ENCODE results near the gene WTAP.
"Not testable (repeated sequence)": the region's sequence is repeated elsewhere in the genome, so short reads cannot be mapped to it uniquely, and the experiment has no call there.

WTAP gene

DNA sequence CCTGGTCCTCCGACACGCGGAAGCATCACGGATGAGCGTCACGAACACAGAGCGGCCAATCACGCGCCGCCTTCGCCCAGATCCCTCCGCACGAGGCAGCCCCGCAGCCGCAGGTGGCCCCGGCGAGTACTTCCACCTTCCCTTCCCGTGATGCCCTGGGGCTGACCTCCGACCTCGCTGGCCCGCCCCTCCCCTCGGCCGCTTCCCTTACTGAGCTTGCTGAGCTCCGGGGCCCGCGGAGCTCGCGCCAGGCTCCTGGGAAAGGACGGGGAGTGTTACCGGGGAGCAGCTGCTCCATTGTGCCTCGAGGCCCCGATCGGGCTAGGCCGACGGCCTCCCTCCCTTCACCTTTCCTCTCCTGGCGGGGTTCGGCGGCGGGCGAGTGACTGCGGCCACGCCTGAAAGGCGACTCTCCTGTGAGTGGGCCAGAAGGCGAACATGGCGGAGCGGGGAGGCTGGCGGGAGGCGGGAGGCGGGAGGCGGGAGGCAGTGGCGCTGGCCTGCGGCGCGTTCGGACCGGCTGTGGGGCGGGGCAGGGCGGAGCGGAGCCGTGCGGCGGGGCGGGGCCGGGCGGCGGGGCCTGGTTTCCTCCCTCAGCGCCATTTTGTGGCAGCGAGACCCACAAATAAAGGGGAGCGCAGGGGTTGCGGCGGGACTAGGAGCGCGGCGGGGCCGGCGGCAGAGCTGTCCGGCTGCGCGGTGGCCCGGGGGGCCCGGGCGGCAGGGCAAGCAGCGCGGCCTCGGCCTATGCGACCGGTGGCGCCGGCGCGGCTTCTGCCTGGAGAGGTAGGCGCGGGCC is at the start of gene WTAP:
Gene WTAP, plus strand, starts transcription at position 589 of the 799 bp plus-strand sequence. CDS start 8,760 bp downstream, outside the sequence.
- peak; percentile 97 for DNase-seq

DNA sequence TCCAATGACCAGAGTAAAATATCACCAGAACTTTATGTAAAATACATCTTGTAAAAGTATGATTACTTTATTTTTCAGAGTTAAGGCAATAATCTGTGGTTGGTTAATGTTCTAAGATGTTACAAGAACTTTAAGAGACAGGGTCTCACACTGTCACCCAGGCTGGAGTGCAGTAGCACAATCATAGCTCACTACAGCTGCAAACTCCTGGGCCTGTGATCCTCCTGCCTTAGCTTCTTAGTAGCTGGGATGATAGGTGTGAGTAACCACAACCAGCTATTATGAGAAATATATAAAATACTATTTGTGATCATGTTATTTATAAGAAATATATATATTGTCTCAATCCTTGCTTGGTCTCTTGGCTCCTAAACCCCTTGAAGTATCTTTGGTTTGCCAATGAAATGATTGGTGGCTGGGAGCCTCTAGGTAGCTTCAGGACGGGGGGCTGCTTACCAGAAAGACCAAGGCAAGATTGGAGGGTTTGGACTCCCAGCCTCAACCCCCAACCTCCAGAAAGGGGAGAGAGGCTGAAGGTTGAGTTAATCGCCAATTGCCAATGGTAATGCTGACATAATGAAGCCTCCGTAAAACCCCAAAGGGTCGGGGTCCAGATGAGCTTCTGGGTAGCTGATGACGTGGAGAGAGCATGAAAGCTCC is 49.7 kb upstream of the WTAP start:
- DNase-seq: no peak

DNA sequence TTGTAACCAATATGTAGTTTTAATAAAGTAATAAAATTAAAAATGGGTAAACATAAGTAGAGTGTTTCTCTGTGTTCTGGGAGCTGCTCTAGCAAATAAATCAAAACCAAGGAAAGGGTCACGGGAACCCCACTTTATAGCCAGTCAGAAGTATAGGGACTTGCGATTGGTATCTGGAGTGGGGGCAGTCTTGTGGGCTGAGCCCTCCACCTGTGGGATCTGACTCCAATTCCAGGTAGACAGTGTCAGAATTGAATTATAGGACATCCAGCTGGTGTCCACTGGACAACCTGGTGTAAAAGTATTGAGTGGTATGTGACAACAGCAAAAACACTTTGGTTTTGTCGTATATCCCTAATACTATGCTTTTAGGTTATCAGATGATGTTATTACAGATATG is 48.7 kb upstream of the WTAP start:
- no peak for DNase-seq

DNA sequence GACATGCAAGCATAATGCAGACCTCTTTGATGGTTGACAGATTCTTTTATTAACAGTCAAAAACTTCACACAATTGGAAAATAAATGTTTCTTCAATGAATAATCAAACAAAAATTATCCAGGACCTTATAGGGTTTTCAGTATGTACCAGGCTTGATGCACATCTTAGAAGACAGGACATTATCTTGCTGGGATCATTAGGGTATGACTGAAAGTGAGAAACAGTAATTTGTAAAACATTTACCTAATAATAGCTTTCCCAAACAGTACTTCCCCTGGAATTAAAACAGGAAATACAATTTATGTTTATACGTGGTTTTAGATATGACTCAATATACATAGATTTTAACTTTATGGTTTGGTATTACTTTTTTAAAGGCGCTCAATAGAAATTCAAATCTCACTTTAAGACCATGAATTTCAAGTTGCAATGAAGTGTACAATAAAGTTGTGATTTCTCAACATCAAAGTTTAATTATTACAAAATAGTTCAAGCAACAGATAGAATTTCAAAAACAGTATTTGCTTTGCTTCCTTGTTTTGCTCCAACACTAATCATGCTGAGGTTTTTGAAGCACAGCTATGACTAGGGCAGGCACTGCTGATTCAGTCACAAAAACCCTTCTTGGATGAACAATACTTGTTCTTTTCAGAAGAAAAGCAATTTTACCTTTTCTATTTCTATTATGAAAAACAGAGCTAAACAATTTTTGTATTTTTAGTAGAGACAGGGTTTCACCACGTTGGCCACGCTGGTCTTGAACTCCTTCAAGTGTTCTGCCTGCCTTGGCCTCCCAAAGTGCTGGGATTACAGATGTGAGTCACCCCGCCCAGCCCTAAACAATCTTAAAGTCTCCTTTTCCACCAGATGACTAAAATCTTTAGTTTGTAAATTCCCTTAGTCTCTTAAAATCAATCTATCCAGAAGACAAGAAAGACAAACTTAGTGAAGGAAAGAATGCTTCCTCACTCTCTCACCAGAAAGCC is 47.9 kb upstream of the WTAP start:
- DNase-seq: peak; percentile 55

DNA sequence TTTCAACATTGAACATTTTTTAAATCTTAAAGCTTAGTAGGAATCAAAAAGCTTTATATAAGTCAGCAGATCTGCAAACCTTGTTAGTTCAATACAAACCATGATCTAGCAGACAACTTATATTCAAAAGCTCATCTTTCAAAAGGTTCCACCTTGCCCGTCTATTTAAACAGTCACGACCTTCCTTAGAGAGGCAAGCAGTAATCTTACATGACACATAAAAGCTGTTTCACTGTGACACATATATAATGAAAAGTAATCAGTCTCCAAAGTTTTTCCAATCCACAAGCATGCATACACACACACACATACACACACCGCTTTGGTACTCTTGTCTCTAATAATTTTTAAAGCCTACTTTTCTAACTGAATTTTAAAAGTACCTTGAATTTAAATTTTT is 47.2 kb upstream of the WTAP start:
- DNase-seq: no peak

DNA sequence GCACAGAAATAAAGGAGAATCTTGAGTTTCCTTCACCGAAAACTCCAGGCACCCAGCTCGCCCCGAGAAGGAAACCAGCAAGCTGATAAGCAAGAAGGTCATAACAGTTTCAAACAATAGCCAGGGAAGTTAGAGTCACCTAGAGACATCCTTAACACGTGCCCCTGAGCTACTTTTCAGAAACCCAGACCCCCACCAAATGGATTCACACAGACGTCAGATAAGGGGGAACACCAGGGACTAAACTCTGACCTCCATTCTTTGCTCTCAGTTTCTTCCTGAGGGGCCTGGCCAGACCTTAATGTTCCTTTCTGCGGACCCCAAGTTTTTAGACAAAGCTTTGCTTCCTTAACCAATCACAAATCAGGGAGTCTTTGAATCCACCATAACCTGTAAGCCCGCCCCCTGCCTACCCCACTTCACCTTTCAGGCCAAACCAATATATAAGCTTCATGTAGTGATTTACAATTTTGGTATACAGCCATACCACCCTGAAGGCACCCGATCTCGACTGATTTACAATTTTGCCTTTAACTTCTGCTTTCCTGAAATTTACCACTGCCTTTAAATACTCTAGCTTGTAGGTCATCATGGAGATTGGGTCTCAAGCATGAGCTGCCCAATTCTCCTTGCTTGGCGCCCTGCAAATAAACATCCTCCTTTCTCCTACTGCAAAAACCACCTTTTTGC is 46.0 kb upstream of the WTAP start:
- no peak for DNase-seq

DNA sequence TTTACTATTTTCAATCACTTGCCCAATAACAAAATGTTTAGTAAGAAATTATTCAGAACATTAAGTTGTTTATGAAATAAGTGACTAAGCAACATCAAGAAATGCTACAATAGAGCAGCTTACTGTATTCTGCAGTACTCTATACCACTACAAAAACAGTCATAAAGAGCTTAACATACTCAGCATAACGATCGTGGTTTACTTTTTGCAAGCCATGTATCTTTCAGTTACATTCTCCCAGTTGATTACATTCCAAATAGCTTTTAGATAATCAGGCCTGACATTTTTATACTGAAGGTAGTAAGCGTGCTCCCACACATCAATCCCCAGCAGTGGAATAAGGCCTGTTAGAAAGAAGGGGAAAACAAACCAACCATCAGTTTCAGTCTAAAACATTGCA is 45.0 kb upstream of the WTAP start:
- no peak for DNase-seq

DNA sequence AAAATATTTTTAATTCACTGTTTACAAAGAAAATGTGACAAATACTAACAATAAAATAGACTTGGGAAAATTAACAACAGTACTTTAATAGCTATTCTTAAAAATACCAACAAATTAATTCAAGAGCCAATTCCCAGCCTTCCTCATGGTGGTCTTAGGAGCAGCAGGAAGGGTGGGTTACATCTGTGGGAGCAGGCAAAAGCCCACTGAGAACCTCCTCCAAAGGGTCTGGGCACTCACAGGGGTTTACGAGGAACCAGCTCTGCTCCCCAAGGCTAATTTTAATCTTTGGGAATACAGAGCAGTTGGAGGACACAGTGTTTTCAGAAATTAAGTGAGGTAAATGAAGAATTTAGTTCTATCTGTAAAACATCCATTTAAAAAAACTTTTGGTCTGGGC is 44.5 kb upstream of the WTAP start:
- DNase-seq: no peak

DNA sequence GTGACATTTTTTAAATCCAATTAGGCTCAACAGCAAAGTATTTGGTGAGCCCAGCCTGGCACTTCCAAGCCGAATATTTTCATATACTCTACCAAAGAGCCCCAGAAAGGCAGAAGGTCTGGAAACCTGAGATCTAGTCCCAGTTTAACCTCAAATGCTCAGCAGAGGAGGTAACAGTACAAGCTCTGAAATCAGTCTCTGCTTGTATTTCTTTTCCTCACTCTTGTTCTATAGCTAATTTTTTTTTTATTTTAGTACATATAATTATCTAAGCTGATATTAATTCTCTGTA is 43.3 kb upstream of the WTAP start:
- no peak for DNase-seq

DNA sequence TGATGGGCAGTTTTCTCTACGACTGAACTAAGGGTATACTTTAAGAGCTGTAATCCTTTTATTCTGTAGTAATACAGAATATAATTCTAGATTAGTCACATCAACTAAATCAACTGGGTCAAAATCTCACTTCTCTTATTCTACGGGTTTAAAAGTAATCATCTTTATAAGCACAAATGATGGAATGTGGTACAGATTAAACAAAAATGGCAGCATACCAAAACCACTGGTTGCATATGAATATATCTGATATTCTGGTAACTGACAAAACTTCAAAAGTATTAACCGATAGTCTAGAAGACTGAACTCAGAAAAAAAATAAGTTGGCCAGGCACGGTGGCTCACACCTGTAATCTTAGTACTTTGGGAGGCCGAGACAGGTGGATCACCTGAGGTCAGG is 41.3 kb upstream of the WTAP start:
- DNase-seq: no peak

DNA sequence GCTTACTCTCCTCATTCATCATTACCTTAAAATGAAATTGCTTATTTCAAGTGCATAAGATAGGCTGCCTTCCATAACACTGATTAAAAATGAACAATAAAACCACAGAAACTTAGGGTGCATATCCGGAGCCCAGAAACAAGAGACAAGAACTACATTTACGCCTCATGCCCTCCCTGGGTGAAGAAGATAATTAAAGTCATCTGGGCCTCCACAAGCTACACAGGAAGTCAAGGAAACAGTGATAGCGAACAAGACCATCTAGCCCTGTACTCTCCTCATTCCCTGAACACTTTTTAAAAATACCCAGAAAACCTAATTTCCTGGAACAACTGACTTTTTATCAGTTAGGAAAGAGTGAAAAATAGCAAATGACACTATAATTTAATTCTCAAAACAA is 40.6 kb upstream of the WTAP start:
- no peak for DNase-seq

DNA sequence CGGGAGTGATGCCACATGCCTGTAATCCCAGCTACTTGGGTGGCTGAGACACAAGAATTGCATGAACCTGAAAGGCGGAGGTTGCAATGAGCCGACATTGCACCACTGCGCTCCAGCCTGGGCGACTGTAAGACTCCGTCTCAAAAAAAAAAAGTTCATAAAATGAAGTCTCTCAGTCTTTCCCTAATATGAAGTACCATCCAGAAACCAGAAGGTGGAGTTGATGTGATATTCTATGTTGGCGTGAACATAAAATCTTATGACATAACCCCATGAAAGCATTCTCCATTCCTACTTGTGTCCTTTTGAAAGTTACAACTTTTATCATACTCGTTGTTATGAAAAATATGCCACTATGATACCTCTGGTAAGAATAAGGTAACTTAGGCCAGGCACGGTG is 40.0 kb upstream of the WTAP start:
- DNase-seq: no peak

DNA sequence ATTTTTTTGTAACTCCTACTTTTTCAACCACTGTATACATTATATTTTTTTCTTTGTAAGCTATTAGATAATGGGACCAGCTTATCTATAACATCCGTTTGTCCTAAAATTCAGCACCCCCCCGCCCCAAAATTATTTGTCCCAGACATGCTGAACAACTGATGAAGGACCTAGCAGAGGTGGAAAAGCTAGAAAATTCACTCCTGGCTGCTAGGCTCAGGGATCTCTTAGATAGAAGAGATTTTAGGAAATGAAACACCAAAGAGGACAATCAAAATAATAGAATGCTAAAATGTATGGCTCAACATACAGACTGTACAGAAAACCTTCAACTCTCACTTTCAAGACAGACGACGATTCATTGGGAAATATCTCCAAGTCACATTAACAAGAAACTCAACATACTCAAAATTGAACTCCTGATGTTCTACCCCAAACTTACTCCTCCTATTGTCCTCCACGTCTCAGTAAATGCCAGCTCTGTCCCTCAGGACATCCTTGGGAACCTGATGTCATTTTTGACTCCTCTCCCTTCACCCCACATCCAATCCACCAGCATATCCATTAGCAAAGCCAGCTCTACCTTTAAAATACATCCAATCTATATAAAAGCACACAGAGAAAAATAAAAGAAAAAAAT is 38.9 kb upstream of the WTAP start:
- no peak for DNase-seq

DNA sequence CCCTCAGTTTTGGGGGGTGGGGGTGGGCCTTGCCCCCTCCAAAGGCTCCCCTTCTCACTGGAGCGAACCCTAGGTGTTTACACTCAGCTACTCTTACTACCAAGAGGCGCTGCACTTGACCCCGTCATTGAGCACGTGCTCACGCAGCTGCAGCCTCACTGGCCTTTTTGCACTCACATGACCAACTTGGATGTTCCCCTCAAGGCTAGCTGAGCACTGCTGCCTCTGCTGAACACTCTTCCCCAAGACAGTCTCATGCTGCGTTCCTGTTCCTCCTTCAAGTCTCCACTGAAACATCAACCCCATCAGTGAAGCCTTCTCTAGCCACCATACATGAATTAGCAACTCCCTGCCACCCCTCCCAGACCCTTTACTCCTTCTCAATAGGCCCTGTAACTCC is 38.3 kb upstream of the WTAP start:
- no peak for DNase-seq

DNA sequence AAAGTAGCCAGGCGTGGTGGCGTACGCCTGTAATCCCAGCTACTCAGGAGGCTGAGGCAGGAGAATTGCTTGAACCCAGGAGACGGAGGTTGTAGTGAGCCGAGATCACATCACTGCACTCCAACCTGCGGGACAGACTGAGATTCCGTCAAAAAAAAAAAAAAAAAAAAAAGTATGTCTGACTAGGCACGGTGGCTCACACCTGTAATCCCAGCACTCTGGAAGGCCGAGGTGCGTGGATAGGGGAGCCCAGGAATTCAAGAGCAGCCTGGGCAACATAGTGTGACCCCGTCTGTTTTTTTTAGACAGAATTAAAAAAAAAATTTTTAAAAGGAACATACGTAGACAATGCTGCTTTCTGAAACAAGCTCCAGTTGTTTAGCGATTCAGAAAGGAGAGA is 37.2 kb upstream of the WTAP start:
- not testable (repeated sequence) for DNase-seq

DNA sequence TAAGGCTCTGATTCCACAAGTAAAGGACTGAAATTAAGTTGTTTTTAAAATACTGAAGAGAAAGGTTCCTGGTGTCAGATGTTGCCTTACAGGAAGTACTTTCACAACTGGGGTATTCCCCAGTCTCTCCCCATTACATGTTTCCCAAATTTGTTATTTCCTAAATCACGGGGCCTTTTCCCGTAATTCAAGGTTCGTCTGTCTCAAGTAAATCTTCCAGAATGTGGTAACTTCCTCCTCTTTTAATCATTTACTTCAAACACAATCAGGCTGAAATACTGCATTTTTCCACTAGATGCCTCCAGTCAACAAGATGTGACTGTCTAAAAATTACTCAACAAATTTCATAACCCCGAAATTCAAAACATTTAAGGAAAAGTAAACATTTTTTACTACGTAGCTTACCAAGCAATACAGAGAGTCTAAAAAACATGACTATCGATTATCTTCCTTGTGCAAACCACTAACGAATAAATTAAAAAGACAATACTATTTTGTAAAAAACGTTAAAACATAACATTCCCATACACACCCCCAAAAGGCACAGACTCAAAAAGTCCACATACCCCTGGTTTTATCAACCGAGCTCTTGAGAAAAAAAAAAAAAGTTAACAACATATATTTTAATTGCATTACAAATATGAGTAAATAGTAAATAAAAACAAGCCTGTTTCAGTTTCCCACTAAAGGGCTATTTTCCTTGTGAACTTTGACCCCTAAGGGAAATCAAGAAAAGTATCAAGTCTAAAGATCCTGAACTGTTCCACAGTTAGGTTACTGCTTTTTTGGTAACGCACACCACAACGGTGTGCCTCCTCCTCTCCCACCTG is 36.0 kb upstream of the WTAP start:
- peak; percentile 79 for DNase-seq

DNA sequence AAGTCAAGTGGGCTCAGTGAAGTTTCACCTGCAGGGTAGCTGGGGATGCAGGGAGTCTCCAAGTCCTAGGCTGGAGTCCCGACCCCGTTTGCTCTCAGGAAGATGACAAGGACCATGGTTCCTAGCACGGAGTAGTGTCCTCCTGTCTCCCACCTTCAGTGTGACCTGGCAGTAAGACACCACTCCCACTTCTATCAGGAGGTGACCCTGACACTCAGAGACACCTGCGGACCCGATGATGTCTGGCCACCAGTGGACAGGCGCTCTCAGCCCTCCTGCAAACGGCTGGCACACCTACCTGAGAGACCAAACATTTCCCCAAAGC is 35.4 kb upstream of the WTAP start:
- DNase-seq: no peak

DNA sequence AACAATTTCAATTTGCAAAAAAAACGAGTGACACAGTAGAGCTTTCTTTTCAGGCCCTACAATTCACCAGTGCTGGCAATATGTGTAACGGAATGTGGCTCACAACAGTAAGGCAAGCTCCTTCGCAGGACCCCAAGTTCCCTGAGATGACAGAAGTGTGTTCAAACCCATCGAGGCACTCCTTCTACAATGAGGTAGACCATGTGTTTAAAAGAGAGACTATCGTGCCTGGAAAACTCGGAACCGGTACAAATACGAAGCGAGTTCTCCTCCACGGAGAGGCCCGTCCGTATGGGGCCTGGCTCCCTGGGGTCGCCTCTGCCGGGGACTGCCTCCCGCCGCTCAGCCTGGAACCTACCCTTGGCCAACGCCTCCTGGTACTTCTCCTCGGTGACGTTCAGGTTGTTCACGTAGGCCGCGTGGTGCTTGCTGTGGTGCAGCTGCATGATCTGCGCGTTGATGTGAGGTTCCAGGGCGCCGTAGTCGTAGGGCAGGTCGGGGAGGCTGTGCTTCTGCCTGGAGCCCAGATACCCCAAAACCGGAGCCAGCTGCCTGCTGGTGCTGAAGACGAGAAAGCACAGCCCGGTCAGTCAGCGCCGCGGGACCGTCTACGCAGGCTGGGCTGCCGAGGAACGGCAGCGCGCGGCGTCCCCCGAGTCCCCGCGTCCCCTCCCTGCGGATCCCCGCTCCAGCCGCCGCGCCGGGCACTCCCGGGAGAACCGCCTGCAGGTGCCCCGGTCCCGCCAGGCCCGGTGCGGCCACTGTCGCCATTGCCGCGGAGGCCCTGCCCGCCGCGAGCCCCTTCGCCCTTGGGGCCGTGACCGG is 34.8 kb upstream of the WTAP start:
- no peak for DNase-seq

DNA sequence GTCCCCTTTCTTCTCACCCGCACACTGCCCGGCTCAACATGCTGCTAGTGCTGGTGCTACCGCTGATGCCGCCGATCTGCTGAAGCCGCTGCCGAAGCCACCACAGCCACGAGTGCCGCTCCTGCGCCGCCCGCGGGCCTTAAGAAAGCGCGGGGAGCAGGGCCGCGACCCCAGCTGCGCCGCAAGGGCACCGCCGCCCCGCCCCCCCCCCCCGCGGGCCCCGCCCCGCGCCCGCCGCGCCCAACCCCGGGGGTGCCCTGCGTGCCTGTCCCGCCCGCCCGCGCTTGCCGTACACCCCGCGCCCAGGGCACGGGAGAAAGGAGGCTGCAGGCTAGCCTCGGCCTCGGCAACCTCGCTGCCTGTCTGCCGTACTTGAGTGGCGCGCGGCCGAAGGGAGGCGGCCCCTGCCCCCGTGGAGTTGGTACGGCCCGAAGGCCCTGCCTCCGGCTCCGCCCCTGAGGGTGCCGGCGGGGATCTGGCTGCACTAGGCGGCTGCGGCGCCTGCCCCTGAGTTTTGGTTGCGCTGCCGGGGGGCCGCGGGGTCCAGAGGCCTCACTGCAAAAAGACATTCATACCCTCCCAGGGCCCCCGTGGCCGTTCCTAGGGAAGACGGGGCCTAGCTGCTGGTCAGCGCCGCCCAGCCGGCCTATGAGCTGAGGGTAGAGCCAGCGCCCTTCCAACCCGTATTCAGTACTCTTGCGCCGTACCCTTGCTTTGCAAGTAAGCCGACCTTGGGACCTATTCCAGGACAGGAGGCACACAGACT is 34.0 kb upstream of the WTAP start, which contains the start of gene SOD2:
Gene SOD2, minus strand, starts transcription at position 114 of the 766 bp plus-strand sequence. Its CDS starts 74 bp downstream, at position 40.
- DNase-seq: peak; percentile 77

Measured in fibroblast of skin of right biceps (primary cell).